ENCODE measurements around the gene LPCAT3.

LPCAT3 gene

GRCh38 chr12:6936636-6937480 lies 81.4 kb downstream of the LPCAT3 start:
- DNase-seq = peak in 3 of 5 experiments; percentile 41 to 84 (median 48)

GRCh38 chr12:6936194-6936635 lies 82.1 kb downstream of the LPCAT3 start:
- DNase-seq = no peak

- DNase-seq = no peak
Measured at GRCh38 chr12:6935371-6936193, 82.7 kb downstream of the LPCAT3 start.

GRCh38 chr12:6934110-6934509 lies 84.2 kb downstream of the LPCAT3 start:
- DNase-seq = no peak

- DNase-seq = peak in 1 of 5 experiments; percentile 57
Measured at GRCh38 chr12:6932766-6933165, 85.5 kb downstream of the LPCAT3 start.

- no peak for DNase-seq
Measured at GRCh38 chr12:6929466-6930452, 88.5 kb downstream of the LPCAT3 start.

GRCh38 chr12:6928703-6929407 lies 89.4 kb downstream of the LPCAT3 start:
- peak in 1 of 5 experiments; percentile 14 for DNase-seq

- DNase-seq = peak in 1 of 5 experiments; percentile 24
Measured at GRCh38 chr12:6928022-6928702, 90.1 kb downstream of the LPCAT3 start.

- DNase-seq = peak in 2 of 5 experiments; percentile 42 to 62
Measured at GRCh38 chr12:6927379-6928021, 90.8 kb downstream of the LPCAT3 start, which contains the start of gene ATN1. Gene ATN1, plus strand, starts transcription at chr12:6927959. Its CDS starts 6,043 bp downstream, at chr12:6934002.

Measured in T-helper 2 cell (primary cell).